Fibroblast of lung (primary cell): Measurements from ENCODE around the gene FSIP1.

Experiments
- CTCF ChIP-seq, 2 donors: IDR thresholded peaks in 1 of 2; conservative IDR thresholded peaks in 1 of 2; 1 replicate in 1 of 2; 2 replicates in 1 of 2; pipeline ENCODE4 v1.5.1; 2011 to 2012; ENCODE audit warnings: low read length in 2 of 2, control low read depth in 1 of 2, inconsistent platforms in 1 of 2, low read depth in 1 of 2, mild to moderate bottlenecking in 1 of 2
- EZH2 ChIP-seq: IDR thresholded peaks from 2 replicates; pipeline ENCODE4 v1.5.1; 2012; ENCODE audit warnings: low read length, control low read depth, mild to moderate bottlenecking; ENCODE audit errors: missing control alignments

GRCh38 chr15:39565851-39566250 lies 216.8 kb downstream of the FSIP1 start:
- TF ChIP-seq CTCF (conservative IDR thresholded peaks at IDR 0.05 in 1 of 2, IDR thresholded peaks at IDR 0.05 in 1 of 2; ENCODE audit: low read depth in 1 of 2, low read length in 2 of 2) (no peak), EZH2 (no peak)
